Glutamatergic neuron (in vitro differentiated cells): Measurements from ENCODE around the gene UGT1A7. TPM values are rescaled to one million over a fixed set of nuclear protein-coding genes. Genes with fewer than 3 reads are reported as not detected.

Experiments used
- total RNA-seq: library from RNA; stranded (reverse); fragmentation: NEBNext Ultra II Directional; extraction: Animal tissue kit (Norgen Biotek cat#: 25700); gene quantifications from one replicate; pipeline ENCODE4 v1.2.1, GENCODE V29; 2021; ENCODE audit not compliant: unreplicated experiment

Gene UGT1A7
- total RNA-seq, 1 donor from 2014 or later: not detected

Other genes with a start within 250 kb of the UGT1A7 start
- gene USP40, start 115.1 kb upstream of the UGT1A7 start, total RNA-seq: 21.8 TPM
- not detected for gene UGT1A8, start 64.3 kb upstream of the UGT1A7 start, total RNA-seq
- not detected for gene UGT1A10, start 45.5 kb upstream of the UGT1A7 start, total RNA-seq
- not detected for gene UGT1A9, start 10.0 kb upstream of the UGT1A7 start, total RNA-seq
- gene UGT1A6, start 11.0 kb downstream of the UGT1A7 start, total RNA-seq: not detected
- gene UGT1A5, start 31.0 kb downstream of the UGT1A7 start, total RNA-seq: not detected
- not detected for gene UGT1A4, start 36.8 kb downstream of the UGT1A7 start, total RNA-seq
- not detected for gene UGT1A3, start 47.1 kb downstream of the UGT1A7 start, total RNA-seq
- not detected for gene UGT1A1, start 78.4 kb downstream of the UGT1A7 start, total RNA-seq
- not detected for gene MROH2A, start 96.4 kb downstream of the UGT1A7 start, total RNA-seq
- gene HJURP, start 172.6 kb downstream of the UGT1A7 start, total RNA-seq: 6.9 TPM
- gene TRPM8, start 235.5 kb downstream of the UGT1A7 start, total RNA-seq: not detected